Measurements from ENCODE around the gene OR9Q1.
"Not testable (repeated sequence)": the region's sequence is repeated elsewhere in the genome, so short reads cannot be mapped to it uniquely, and the experiment has no call there.

OR9Q1 gene

GRCh38 chr11:58023435-58023931 is at the start of gene OR9Q1:
Gene OR9Q1, plus strand, starts transcription at chr11:58023881. Its CDS starts 155,564 bp downstream, at chr11:58179445.
- no peak for DNase-seq

- no peak for DNase-seq
These were observed 49.5 kb upstream of the OR9Q1 start for GRCh38 chr11:57974132-57974531.

- no peak for DNase-seq
These were observed 48.7 kb upstream of the OR9Q1 start for GRCh38 chr11:57974848-57975601.

- no peak for DNase-seq
These were observed 46.0 kb upstream of the OR9Q1 start for GRCh38 chr11:57977709-57978108.

GRCh38 chr11:57978686-57979531 is 44.8 kb upstream of the OR9Q1 start:
- DNase-seq: no peak

- DNase-seq: no peak
These were observed 44.1 kb upstream of the OR9Q1 start for GRCh38 chr11:57979532-57980079.

- no peak for DNase-seq
These were observed 43.5 kb upstream of the OR9Q1 start for GRCh38 chr11:57980201-57980600.

GRCh38 chr11:57981536-57981935 is 42.1 kb upstream of the OR9Q1 start:
- no peak for DNase-seq

- no peak for DNase-seq
These were observed 40.9 kb upstream of the OR9Q1 start for GRCh38 chr11:57982776-57983175.

GRCh38 chr11:57983191-57983590 is 40.5 kb upstream of the OR9Q1 start:
- DNase-seq: no peak

GRCh38 chr11:57999523-57999922 is 24.2 kb upstream of the OR9Q1 start:
- not testable (repeated sequence) for DNase-seq

- not testable (repeated sequence) for DNase-seq
These were observed 23.7 kb upstream of the OR9Q1 start for GRCh38 chr11:58000021-58000420.

- no peak for DNase-seq
These were observed 23.0 kb upstream of the OR9Q1 start for GRCh38 chr11:58000699-58001098.

GRCh38 chr11:58003036-58003435 is 20.6 kb upstream of the OR9Q1 start:
- DNase-seq: no peak

GRCh38 chr11:58003591-58003990 is 20.1 kb upstream of the OR9Q1 start:
- no peak for DNase-seq

- DNase-seq: no peak
These were observed 19.0 kb upstream of the OR9Q1 start for GRCh38 chr11:58004664-58005063.

GRCh38 chr11:58006940-58007339 is 16.7 kb upstream of the OR9Q1 start:
- no peak for DNase-seq

- no peak for DNase-seq
These were observed 11.9 kb upstream of the OR9Q1 start for GRCh38 chr11:58011771-58012170.

GRCh38 chr11:58024601-58025091 is 965 bp downstream of the OR9Q1 start:
- no peak for DNase-seq

GRCh38 chr11:58027341-58027740 is 3.7 kb downstream of the OR9Q1 start:
- no peak for DNase-seq

- DNase-seq: no peak
These were observed 5.2 kb downstream of the OR9Q1 start for GRCh38 chr11:58028687-58029411.

- DNase-seq: no peak
These were observed 7.0 kb downstream of the OR9Q1 start, which contains the start of gene OR6Q1 for GRCh38 chr11:58030653-58031052. Gene OR6Q1, plus strand, starts transcription at chr11:58030953. Its CDS starts 0 bp downstream, at chr11:58030953.

GRCh38 chr11:58034471-58034870 is 10.8 kb downstream of the OR9Q1 start:
- DNase-seq: no peak

Data from activated CD4-positive, alpha-beta T cell treated with anti-CD3 and anti-CD28 coated beads, Interleukin-2, amount 50 U/mL, for 1 hour (primary cell).